ENCODE results near the gene TYW1B. TPM values are rescaled to one million over a fixed set of nuclear protein-coding genes. Genes with fewer than 3 reads are reported as not detected.

TYW1B gene
- total and polyA plus RNA-seq, 2 of the 4 experiments (the other 2 are of a cell fraction) = 1.0 to 1.8 TPM

GRCh38 chr7:72754312-72754711, 73.7 kb downstream of the TYW1B start:
- Histone ChIP-seq H2BK20ac (ENCODE audit: low read depth, low read length) (no peak overlapping the region), H4K91ac (ENCODE audit: insufficient read depth, low read depth, low read length) (no peak overlapping the region), H3K9ac (ENCODE audit: low read depth, low read length) (no peak overlapping the region), H3K14ac (replicated peaks; ENCODE audit: low read depth, low read length) (no peak overlapping the region), H3K4ac (ENCODE audit: low read depth, low read length) (no peak overlapping the region), H3K27ac (ENCODE audit: insufficient read depth, low read length) (no peak overlapping the region), H3K9me1 (ENCODE audit: insufficient read depth, low read length) (peaks cover 3% of the 10 kb centered on the region; the same call in 1 of the 2 replicates), H2BK15ac (ENCODE audit: low read depth, low read length) (no peak overlapping the region), H3K36me3 (ENCODE audit: control insufficient read depth, insufficient read depth, low read length) (no peaks in the 10 kb centered on the region), H4K20me1 (ENCODE audit: insufficient read depth, low read length) (no peaks in the 10 kb centered on the region), H2AK5ac (ENCODE audit: low read depth, low read length) (no peak overlapping the region), H3K4me2 (ENCODE audit: low read depth, low read length) (no peak overlapping the region), H4K5ac (ENCODE audit: low read depth, low read length) (no peak overlapping the region), H2BK5ac (ENCODE audit: low read depth, low read length, poor library complexity, severe bottlenecking) (no peak overlapping the region), H2AK9ac (replicated peaks; ENCODE audit: low read depth, low read length, poor library complexity) (no peak overlapping the region), H3K27me3 (ENCODE audit: control insufficient read depth, insufficient read depth, low read length) (no peaks in the 10 kb centered on the region), H3K9me3 (ENCODE audit: control insufficient read depth, insufficient read depth, low read length) (0 out of 2 replicates have a peak, but pooled peaks cover 2% of the 10 kb centered on the region), H4K8ac (ENCODE audit: low read depth in 2 of 2, low read length in 2 of 2) (no peak overlapping the region), H2BK120ac (ENCODE audit: low read depth, low read length) (no peak overlapping the region), H3K56ac (ENCODE audit: extremely low read depth, insufficient read depth, low read length) (no peak overlapping the region), H3K23ac (ENCODE audit: low read depth, low read length) (no peak overlapping the region), H3K4me3 (ENCODE audit: insufficient read depth, low read depth, low read length) (no peak overlapping the region), H3K18ac (ENCODE audit: low read depth, low read length) (no peak overlapping the region), H2AFZ (replicated peaks; ENCODE audit: low read length, poor library complexity) (no peak overlapping the region), H3K4me1 (ENCODE audit: control insufficient read depth, insufficient read depth, low read length) (no peaks in the 10 kb centered on the region), H3K79me1 (ENCODE audit: low read depth in 1 of 2, low read length in 2 of 2) (no peaks in the 10 kb centered on the region)
- BruUV-seq (replicated peaks) = no TSS peak
- no peak for ATAC-seq (ENCODE audit: low read depth)
- peak; percentile 29 for DNase-seq
- in situ Hi-C loops (cut with MboI; ENCODE audit: low sequenced_read_pairs) (no loop called here), dilution Hi-C loops (cut with HindIII; ENCODE audit: low sequenced_read_pairs, unreplicated experiment) (no loop called here), intact Hi-C loops (cut with micrococcal nuclease) (no loop called here)
- peak; percentile 12; the same call in 1 of the 2 replicates for TF ChIP-seq CEBPB (IDR thresholded peaks at IDR 0.05; ENCODE audit: low read depth, low read length)
- TF ChIP-seq SMC3 (IDR thresholded peaks at IDR 0.05; ENCODE audit: low read depth, low read length) = no peak
- 88% methylated on average over 5 of the region's 7 CpGs; no CpG with 5 or more reads in 1 of the 2 experiments for whole genome bisulfite sequencing, 2 experiments (ENCODE audit: extremely low coverage in 2 of 2, insufficient read length in 1 of 2)
- ChIA-PET POLR2A (ENCODE audit: unreplicated experiment) (no interaction called here), CTCF (no interaction called here)

Measured in IMR-90 (cell line).